Activated B cell treated with CpG ODN at 0.5 μM for 24 hours (primary cell): Measurements from ENCODE around the gene DAPK1. TPM values are rescaled to one million over a fixed set of nuclear protein-coding genes. Genes with fewer than 3 reads are reported as not detected.

Experiments used
- ATAC-seq: fragments of 200-7000 bp; cut with Tn5 transposase; one replicate; pipeline ENCODE4 v1.10.0; 2021; ENCODE audit warnings: low read depth, mild to moderate bottlenecking, moderate library complexity
- CTCF ChIA-PET: fragments of 350-600 bp; sonication (Branson Sonifier 250); formaldehyde crosslinking; loops from one replicate; lab custom pipeline; 2021; ENCODE audit warnings: antibody characterized with exemption; lab: Charles Lee
- POLR2A ChIA-PET: fragments of 350-600 bp; sonication (Branson Sonifier 250); formaldehyde crosslinking; loops from one replicate; lab custom pipeline; 2021; ENCODE audit warnings: antibody characterized with exemption; lab: Charles Lee
- DNase-seq: peaks from one replicate; pipeline ENCODE4 v3.0.0; 2022
- H3K27ac Mint-ChIP-seq: one replicate; pipeline ENCODE4 v1.8.0; 2020; ENCODE audit warnings: mixed read lengths
- H3K27me3 Mint-ChIP-seq: one replicate; pipeline ENCODE4 v1.8.0; 2021; ENCODE audit warnings: mixed read lengths
- H3K36me3 Mint-ChIP-seq: one replicate; pipeline ENCODE4 v1.8.0; 2021; ENCODE audit warnings: low read depth, mixed read lengths
- H3K4me1 Mint-ChIP-seq: one replicate; pipeline ENCODE4 v1.8.0; 2021; ENCODE audit warnings: mixed read lengths
- H3K4me3 Mint-ChIP-seq: one replicate; pipeline ENCODE4 v1.8.0; 2020; ENCODE audit warnings: mild to moderate bottlenecking, mixed read lengths
- H3K9me3 Mint-ChIP-seq: one replicate; pipeline ENCODE4 v1.8.0; 2020; ENCODE audit warnings: mixed read lengths
- intact Hi-C: fragments of 100-400 bp; cut with micrococcal nuclease; formaldehyde crosslinking; loops from one replicate; pipeline ENCODE4 v1.15.1; 2024
- total RNA-seq: library from RNA; stranded (reverse); gene quantifications from 2 replicates; pipeline ENCODE4 v1.2.3, GENCODE V29; 2022
- TF ChIP-seq, protein P1 (sequence below): fragments of 200-600 bp; IDR thresholded peaks from one replicate; pipeline ENCODE4 v1.8.0; 2022; ENCODE audit warnings: antibody characterized with exemption, mild to moderate bottlenecking

DAPK1 gene
- total RNA-seq, 1 donor from 2014 or later: 1.0 TPM

GRCh38 chr9:87605676-87606075, 108.0 kb downstream of the DAPK1 start:
- ATAC-seq (no peak), DNase-seq (no peak)
- Mint-ChIP-seq H3K36me3 (no peaks in the 10 kb centered on the region), H3K4me3 (no peak overlapping the region), H3K27ac (no peak overlapping the region), H3K27me3 (peaks cover 6% of the 10 kb centered on the region), H3K9me3 (no peaks in the 10 kb centered on the region), H3K4me1 (no peaks in the 10 kb centered on the region)
- TF ChIP-seq, protein P1, sequence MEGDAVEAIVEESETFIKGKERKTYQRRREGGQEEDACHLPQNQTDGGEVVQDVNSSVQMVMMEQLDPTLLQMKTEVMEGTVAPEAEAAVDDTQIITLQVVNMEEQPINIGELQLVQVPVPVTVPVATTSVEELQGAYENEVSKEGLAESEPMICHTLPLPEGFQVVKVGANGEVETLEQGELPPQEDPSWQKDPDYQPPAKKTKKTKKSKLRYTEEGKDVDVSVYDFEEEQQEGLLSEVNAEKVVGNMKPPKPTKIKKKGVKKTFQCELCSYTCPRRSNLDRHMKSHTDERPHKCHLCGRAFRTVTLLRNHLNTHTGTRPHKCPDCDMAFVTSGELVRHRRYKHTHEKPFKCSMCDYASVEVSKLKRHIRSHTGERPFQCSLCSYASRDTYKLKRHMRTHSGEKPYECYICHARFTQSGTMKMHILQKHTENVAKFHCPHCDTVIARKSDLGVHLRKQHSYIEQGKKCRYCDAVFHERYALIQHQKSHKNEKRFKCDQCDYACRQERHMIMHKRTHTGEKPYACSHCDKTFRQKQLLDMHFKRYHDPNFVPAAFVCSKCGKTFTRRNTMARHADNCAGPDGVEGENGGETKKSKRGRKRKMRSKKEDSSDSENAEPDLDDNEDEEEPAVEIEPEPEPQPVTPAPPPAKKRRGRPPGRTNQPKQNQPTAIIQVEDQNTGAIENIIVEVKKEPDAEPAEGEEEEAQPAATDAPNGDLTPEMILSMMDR: no peak
- POLR2A ChIA-PET: no interaction called here
- intact Hi-C loops: no loop called here
- CTCF ChIA-PET: no interaction called here

- POLR2A ChIA-PET: no interaction called here
These were observed 109.3 kb downstream of the DAPK1 start for GRCh38 chr9:87606841-87607521.

GRCh38 chr9:87607859-87608258, 110.2 kb downstream of the DAPK1 start:
- H3K4me3 Mint-ChIP-seq: no peak overlapping the region
- no peak for ATAC-seq
- TF ChIP-seq, protein P1: no peak
- ChIA-PET POLR2A (no interaction called here), CTCF (no interaction called here)
- H3K4me1 Mint-ChIP-seq: no peaks in the 10 kb centered on the region
- H3K36me3 Mint-ChIP-seq: no peaks in the 10 kb centered on the region
- no peaks in the 10 kb centered on the region for H3K9me3 Mint-ChIP-seq
- H3K27me3 Mint-ChIP-seq: peaks cover 5% of the 10 kb centered on the region
- DNase-seq: no peak
- intact Hi-C loops: no loop called here
- H3K27ac Mint-ChIP-seq: no peak overlapping the region

More at GRCh38 chr9:87606841-87607521, 109.3 kb downstream of the DAPK1 start:
- intact Hi-C loops: no loop called here
- DNase-seq: no peak
- Mint-ChIP-seq H3K9me3 (no peaks in the 10 kb centered on the region), H3K4me3 (no peak overlapping the region), H3K27ac (no peak overlapping the region), H3K36me3 (no peaks in the 10 kb centered on the region), H3K27me3 (peaks cover 5% of the 10 kb centered on the region), H3K4me1 (no peaks in the 10 kb centered on the region)
- CTCF ChIA-PET: no interaction called here
- ATAC-seq: no peak
- TF ChIP-seq, protein P1: no peak

DNA sequence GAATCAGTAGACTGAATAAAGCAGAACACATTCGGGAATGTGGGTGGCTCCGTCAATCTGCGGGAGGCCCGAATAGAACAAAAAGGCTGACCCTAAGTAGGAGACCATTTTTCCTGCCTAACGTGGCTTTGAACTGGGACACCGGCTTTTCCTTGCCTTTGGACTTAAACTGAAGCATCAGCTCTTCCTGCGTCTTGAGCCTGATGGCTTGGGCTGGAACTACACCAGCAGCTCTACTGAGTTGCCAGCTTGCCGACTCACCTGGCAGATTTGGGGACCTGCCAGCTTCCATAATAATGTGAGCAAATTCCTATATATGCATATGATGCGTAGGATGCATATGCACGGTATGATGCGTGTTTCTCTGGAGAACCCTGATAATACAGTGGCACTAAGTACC, 111.3 kb downstream of the DAPK1 start:
- no peaks in the 10 kb centered on the region for H3K4me1 Mint-ChIP-seq
- ChIA-PET CTCF (no interaction called here), POLR2A (no interaction called here)
- DNase-seq (no peak), ATAC-seq (no peak)
- H3K27me3 Mint-ChIP-seq: peaks cover 5% of the 10 kb centered on the region
- intact Hi-C loops: no loop called here
- no peaks in the 10 kb centered on the region for H3K9me3 Mint-ChIP-seq
- H3K27ac Mint-ChIP-seq: no peak overlapping the region
- H3K4me3 Mint-ChIP-seq: no peak overlapping the region
- TF ChIP-seq, protein P1: no peak
- no peaks in the 10 kb centered on the region for H3K36me3 Mint-ChIP-seq

DNA sequence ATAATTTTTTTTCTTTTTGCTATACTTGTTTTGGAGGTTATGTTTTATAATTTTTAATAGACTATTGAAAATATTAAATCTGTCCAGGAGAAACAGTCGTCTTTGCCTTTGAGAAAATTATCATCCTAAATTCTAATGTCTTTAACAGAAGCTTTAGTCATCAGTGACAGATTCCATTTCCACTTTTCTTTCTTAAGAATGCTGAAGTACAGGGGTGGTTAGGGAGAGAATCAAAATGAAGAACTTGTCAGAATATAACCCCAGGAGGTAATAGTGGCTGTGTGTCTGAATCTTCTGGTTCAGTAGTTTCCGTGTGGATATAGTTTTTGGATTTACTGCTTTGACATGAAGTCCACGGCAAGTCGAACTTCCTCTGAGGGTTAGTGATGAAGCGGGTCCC, 111.8 kb downstream of the DAPK1 start:
- Mint-ChIP-seq H3K36me3 (no peaks in the 10 kb centered on the region), H3K4me1 (no peaks in the 10 kb centered on the region), H3K27me3 (peaks cover 5% of the 10 kb centered on the region), H3K4me3 (no peak overlapping the region), H3K9me3 (no peaks in the 10 kb centered on the region), H3K27ac (no peak overlapping the region)
- intact Hi-C loops: no loop called here
- POLR2A ChIA-PET: no interaction called here
- ATAC-seq: no peak
- TF ChIP-seq, protein P1: no peak
- DNase-seq: no peak
- CTCF ChIA-PET: no interaction called here
